ENCODE measurements around the gene KXD1.
"Not testable (repeated sequence)": the region's sequence is repeated elsewhere in the genome, so short reads cannot be mapped to it uniquely, and the experiment has no call there.

The KXD1 gene

GRCh38 chr19:18533058-18533457 is 24.6 kb upstream of the KXD1 start:
- no peak for DNase-seq (ENCODE audit: low read depth in 1 of 2, low spot score in 1 of 2)

DNA sequence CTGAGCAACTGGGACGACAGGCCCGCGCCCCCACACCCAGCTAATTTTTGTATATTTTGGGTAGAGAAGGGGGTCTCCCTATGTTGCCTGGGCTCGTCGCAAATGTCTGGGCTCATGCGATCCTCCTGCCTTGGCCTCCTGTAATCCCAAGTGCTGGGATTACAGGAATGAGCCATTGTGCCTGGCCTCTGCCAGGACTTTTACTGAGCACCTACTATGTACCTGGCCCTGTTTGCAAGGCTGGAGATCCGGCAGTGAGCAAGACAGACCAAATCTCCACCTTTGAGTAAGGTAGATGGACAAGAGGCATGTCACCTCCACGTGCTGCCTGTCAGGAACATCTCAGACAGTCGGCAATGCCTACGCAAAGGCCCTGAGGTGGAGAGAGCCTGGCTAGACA is 21.2 kb upstream of the KXD1 start:
- DNase-seq (ENCODE audit: low read depth in 1 of 2, low spot score in 1 of 2) = no peak

GRCh38 chr19:18537431-18537830 is 20.2 kb upstream of the KXD1 start:
- DNase-seq (ENCODE audit: low read depth in 1 of 2, low spot score in 1 of 2) = no peak

DNA sequence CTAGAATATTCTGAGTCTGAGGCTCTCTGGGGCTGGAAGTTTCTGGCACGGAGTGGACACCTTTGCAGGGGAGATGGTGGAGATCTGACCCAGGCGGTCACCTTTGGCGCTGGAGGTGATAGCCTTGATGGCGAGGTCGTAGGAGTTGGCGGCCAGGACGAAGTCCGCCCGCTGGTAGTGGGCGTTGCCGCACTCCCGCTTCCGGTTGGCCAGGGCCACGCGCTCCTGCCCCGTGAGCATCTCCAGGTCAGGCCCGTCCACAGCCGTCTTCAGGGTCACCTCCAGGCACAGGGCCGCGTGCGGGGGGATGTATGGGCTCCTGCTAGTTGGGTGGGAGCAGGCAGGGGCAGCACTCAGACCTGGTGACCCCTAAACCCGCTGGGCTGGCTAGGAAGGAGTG is 19.6 kb upstream of the KXD1 start:
- no peak for DNase-seq (ENCODE audit: low read depth in 1 of 2, low spot score in 1 of 2)

GRCh38 chr19:18539372-18539771 is 18.3 kb upstream of the KXD1 start:
- DNase-seq (ENCODE audit: low read depth in 1 of 2, low spot score in 1 of 2) = no peak

- DNase-seq (ENCODE audit: low read depth in 1 of 2, low spot score in 1 of 2) = not testable (repeated sequence)
These were observed 17.5 kb upstream of the KXD1 start for GRCh38 chr19:18540200-18540599.

DNA sequence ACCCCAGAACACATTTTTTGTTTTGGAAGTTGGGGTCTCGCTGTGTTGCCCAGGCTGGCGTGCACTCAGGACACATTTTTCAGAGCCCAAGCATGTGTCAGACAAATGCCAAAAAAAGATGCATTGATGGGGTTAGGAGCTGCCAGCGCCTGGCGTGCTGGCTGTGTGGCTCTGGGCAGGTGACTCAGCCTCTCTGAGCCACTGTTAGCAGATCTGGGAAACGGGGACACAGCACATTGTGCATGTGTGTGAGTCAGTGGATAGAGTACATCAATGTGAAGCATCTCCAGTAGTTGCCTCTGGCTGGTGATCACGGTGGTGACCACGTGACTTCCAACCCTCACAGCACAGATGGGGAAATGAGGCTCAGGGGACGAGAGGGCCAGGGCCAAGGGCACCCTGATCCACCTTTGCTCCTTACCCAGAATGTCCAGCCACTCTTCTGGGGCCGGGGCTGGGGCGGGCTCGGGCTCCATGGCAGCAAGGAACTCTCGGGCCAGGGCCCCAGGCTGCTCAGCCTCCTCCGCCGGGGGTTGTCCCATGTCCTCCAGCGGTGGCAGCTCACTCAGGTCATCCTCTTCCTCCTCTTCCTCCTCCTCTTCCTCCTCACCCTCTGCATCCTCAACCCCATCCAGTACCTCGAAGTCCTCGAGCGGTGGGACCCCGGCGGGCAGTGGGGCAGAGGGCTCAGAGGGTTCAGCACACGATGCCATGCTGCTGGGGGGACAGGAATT is 16.2 kb upstream of the KXD1 start:
- DNase-seq (ENCODE audit: low read depth in 1 of 2, low spot score in 1 of 2) = no peak

DNA sequence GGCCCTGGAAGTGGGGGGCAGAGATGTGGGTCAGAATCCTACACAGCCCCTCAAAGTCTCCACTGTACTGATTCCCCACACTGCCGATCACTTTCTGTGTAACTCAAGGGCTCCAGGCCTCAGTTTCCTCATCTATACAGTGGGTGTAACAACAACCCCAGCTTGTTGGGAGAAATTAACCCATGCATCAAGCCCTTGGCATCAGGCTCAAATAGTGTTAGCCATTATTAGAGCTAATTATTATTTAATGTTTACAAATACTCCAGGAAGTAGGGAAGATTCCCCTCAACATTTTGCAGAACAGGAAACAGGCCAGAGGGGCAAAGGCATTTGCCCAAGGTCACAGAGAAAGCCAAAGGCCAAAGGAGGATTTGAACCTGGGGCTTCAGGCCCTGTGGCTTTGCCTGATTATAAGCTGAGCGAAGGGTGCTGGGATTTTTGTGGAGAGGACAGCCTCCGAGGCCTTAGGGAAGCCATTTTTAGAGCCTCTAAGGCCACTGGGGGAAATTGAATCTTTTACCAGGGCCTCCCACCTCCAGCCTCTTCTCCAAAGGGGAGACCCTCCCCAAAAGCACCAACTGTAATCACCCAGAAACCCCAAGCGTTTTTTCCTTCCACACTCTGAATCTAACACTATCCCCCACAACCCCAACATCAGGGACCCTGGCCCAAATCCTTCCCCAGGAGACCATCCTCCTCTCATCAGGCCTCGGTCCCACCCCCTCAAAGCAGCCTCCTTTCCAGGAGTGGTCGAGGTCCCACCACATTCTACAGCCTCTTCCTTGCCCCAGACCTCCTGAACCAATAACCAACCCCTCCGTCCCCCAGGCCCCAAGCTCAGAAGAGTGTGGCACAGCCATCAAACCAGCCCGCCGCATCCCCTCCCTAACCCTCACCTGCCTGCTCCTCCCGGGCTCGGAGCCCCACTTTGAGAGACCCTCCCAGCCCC is 15.4 kb upstream of the KXD1 start:
- DNase-seq (ENCODE audit: low read depth in 1 of 2, low spot score in 1 of 2) = no peak

DNA sequence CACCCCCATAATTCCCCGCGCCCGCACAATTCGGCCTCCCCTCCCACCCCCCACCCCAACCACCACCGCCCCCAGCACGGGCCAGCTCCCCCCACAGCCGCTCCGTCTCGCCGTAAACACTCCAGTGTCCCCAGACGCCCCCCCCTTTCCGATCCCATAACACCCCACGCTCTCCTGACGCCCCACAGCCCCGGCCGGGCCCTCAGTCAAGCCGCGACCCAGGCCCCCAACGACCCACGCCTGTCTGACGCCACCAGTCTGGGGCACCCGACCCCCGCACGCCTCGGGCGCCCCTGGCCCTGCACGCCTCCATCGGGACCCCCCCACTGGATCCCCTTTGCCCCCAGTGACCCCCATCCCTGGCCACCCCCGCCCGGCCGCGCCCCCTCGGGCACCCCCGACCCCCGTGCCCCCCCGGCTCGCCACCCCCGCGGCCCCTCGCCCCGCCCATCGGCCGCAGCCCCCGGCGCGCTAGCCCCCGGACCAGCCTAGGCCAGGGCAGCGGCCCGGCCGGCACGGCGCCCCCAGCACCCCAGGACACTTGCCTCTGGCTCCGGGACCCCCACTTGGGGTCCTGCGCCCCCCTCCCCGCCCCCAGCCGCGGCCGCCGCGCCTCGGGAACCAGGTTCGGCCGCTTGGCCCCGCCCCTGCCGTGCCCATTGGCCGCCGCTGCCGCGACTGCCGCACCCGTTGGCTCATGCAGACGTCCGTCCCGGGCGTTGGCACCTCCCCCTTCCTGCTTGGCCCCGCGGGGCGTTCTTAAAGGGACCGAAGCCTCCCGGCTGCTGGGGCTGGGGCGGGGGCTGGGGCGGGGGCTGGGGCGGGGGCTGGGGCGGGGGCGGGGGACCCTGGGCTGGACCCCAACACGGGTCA is 14.5 kb upstream of the KXD1 start, which contains the start of gene FKBP8:
TSS of gene FKBP8 (minus strand) at position 633 of the 873 bp plus-strand sequence. CDS start 1,603 bp downstream, outside the sequence.
- DNase-seq (ENCODE audit: low read depth in 1 of 2, low spot score in 1 of 2) = peak; percentile 88 to 89

GRCh38 chr19:18543814-18544475 is 13.7 kb upstream of the KXD1 start:
- peak; percentile 40 to 79 for DNase-seq (ENCODE audit: low read depth in 1 of 2, low spot score in 1 of 2)

DNA sequence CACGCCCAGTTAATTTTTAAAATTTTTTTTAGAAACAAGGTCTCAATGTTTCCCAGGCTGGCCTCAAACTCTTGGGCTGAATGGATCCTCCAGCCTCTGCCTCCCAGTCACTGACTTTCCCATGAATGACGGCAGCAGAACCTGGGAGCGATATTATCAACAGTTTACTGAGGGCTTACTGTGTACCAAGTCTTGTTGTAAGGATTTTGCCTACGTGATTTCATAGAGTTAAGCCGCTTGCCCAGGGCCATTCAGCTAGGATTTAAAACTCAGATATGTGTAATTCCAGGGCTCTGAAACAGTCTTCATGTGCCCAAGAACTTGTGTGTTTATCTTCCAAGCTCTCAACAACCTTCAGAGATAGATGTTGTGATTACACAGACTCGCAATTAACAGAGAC is 6.0 kb upstream of the KXD1 start:
- no peak for DNase-seq (ENCODE audit: low read depth in 1 of 2, low spot score in 1 of 2)

DNA sequence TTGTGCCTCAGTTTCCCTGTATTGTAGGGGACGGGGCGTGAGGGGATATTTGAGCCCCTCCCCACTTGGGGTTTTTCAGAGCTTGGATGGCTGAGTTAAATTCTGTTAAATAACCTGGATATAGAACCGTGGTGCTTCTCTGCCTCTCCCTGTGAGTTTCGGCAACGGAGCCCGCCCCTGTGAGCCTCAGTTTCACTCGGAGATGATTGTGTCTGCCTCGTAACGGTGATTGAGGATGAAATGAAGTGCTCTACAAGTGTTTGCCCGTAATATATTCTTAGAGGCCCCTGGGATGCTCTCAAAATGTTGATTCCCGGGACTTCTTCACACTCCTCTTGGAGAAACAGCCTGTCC is 509 bp downstream of the KXD1 start:
- no peak for DNase-seq (ENCODE audit: low read depth in 1 of 2, low spot score in 1 of 2)

DNA sequence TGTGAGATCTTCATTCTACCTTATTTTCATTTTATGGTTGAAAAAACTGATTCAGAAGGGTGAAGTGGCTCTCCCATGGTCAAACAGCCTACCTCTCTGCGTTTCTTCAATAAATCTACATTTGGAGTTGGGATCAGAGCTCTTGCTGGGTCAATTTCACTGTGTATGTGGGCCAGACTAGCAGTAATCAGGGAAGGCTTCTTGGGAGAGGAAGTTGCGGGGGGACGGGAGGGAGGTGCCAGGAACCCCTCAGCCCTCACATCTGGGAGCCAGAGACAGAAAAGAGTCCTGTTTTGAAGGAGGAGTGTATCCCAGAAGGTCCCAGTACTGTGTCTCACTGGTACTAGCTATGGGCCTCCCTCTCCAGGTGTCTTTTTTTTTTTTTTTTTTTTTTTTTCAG is 934 bp downstream of the KXD1 start:
- DNase-seq (ENCODE audit: low read depth in 1 of 2, low spot score in 1 of 2) = no peak

DNA sequence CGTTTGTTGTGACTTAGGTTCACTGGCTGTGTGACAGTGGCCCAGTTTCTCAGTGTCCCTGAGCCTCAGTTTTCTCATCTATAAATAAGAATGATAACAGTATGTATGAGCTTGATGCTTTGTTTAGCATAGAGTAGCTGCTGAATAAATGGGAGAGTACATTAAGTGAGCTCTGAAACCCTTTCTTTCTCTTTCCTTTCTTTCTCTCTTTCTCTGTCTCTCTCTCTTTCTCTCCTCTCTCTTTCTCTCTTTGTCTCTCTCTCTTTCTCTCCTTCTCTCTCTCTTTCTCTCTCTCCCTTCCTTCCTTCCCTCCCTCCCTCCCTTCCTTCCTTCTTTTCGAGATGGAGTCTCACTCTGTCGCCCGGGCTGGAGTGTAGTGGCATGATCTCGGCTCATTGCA is 2.0 kb downstream of the KXD1 start:
- no peak for DNase-seq (ENCODE audit: low read depth in 1 of 2, low spot score in 1 of 2)

GRCh38 chr19:18562086-18562485 is 4.4 kb downstream of the KXD1 start:
- no peak for DNase-seq (ENCODE audit: low read depth in 1 of 2, low spot score in 1 of 2)

DNA sequence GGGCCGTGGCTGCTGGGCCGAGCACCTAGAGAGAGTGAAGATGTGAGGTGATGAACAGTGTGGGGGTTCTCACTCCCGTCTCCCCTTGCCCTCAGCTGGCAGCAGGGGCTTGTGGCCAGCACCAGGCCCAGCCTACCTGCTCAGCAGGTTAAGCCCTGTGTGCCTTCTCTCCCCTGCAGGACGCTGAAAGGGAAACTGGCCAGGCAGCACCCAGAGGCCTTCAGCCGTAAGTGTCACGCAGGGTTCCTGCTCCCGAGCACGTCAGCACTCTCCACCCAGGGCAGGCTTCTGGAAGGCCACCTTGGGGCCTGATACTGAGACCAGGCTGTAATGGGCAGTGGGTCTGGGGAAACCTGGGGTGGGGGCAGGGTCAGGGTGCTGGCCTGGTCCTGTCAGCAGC is 9.3 kb downstream of the KXD1 start:
- DNase-seq (ENCODE audit: low read depth in 1 of 2, low spot score in 1 of 2) = no peak

DNA sequence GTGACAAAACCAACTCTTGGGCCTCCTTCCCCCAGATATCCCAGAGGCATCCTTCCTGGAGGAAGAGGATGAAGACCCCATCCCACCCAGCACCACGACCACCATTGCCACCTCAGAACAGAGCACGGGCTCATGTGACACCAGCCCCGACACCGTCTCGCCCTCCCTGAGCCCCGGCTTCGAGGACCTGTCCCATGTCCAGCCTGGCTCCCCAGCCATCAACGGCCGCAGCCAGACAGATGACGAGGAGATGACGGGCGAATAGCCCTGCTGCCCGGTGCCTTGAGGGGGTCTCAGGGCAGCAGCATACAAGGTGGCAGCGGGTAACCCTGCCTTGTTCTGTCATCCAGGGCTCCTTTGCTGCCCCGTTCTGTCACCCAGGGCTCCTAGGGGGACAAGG is 10.7 kb downstream of the KXD1 start:
- DNase-seq (ENCODE audit: low read depth in 1 of 2, low spot score in 1 of 2) = no peak

- DNase-seq (ENCODE audit: low read depth in 1 of 2, low spot score in 1 of 2) = peak; percentile 98 to 99
These were observed 14.1 kb downstream of the KXD1 start, which contains the start of gene UBA52 for GRCh38 chr19:18571564-18572344. Gene UBA52, plus strand, starts transcription at chr19:18571857. Its CDS starts 1,444 bp downstream, at chr19:18573301.

DNA sequence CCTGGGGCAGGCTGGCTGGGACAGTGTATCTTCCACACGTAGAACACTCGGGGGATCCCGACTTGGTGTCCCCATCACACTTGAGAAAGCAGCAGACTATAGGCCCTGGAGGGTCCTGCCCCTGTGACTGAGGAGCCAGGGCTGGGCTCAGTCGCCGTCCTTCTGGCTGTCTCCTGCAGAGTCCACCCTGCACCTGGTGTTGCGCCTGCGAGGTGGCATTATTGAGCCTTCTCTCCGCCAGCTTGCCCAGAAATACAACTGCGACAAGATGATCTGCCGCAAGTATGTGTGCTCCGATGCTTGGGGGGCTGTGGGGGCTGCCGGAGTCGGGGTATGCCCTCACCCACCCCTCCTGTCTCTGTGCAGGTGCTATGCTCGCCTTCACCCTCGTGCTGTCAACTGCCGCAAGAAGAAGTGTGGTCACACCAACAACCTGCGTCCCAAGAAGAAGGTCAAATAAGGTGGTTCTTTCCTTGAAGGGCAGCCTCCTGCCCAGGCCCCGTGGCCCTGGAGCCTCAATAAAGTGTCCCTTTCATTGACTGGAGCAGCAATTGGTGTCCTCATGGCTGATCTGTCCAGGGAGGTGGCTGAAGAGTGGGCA is 17.1 kb downstream of the KXD1 start:
- DNase-seq (ENCODE audit: low read depth in 1 of 2, low spot score in 1 of 2) = no peak

All from activated CD4-positive, alpha-beta T cell treated with anti-CD3 and anti-CD28 coated beads, Interleukin-2, amount 50 U/mL, for 24 hours (primary cell).